IMR-90 (cell line): Measurements from ENCODE around the gene TTC7B.

Experiments
- CEBPB ChIP-seq: IDR thresholded peaks from 2 replicates; pipeline ENCODE4 v1.6.1; 2012; ENCODE audit warnings: low read depth, low read length, improper control_type of control experiment
- CTCF ChIP-seq: conservative IDR thresholded peaks from 2 replicates; pipeline ENCODE4 v1.5.1; 2012; ENCODE audit warnings: mild to moderate bottlenecking, low read depth, low read length, improper control_type of control experiment
- ELK1 ChIP-seq: fragments of 150-350 bp; IDR thresholded peaks from 2 replicates; pipeline ENCODE4 v1.6.1; 2016; ENCODE audit warnings: low read depth, mild to moderate bottlenecking, low read length, moderate library complexity, borderline replicate concordance
- FOS ChIP-seq: fragments of 150-350 bp; IDR thresholded peaks from 2 replicates; pipeline ENCODE4 v1.6.1; 2016; ENCODE audit warnings: low read depth, low read length
- MAZ ChIP-seq: IDR thresholded peaks from 2 replicates; pipeline ENCODE4 v1.6.1; 2012; ENCODE audit warnings: low read depth, mild to moderate bottlenecking, low read length, improper control_type of control experiment, moderate library complexity, borderline replicate concordance
- MXI1 ChIP-seq: IDR thresholded peaks from 2 replicates; pipeline ENCODE4 v1.6.1; 2012; ENCODE audit warnings: low read depth, mild to moderate bottlenecking, low read length, moderate library complexity, borderline replicate concordance
- NFE2L2 ChIP-seq: fragments of 150-350 bp; IDR thresholded peaks from 2 replicates; pipeline ENCODE4 v1.6.1; 2016; ENCODE audit warnings: low read depth, mild to moderate bottlenecking, low read length
- POLR2A ChIP-seq: IDR thresholded peaks from 2 replicates; pipeline ENCODE4 v1.6.1; 2012; ENCODE audit warnings: mild to moderate bottlenecking, low read depth, low read length
- RAD21 ChIP-seq: IDR thresholded peaks from 2 replicates; pipeline ENCODE4 v1.6.1; 2012; ENCODE audit warnings: low read length, improper control_type of control experiment
- RCOR1 ChIP-seq: IDR thresholded peaks from 2 replicates; pipeline ENCODE4 v1.6.1; 2012; ENCODE audit warnings: mild to moderate bottlenecking, low read length, improper control_type of control experiment; ENCODE audit not compliant: insufficient replicate concordance
- RFX5 ChIP-seq: IDR thresholded peaks from 2 replicates; pipeline ENCODE4 v1.8.0; 2012; ENCODE audit warnings: low read depth, mild to moderate bottlenecking, low read length, moderate library complexity
- SMC3 ChIP-seq: fragments of 150-350 bp; IDR thresholded peaks from 2 replicates; pipeline ENCODE4 v1.6.1; 2016; ENCODE audit warnings: low read depth, mild to moderate bottlenecking, antibody characterized with exemption, low read length, moderate library complexity
- USF2 ChIP-seq: fragments of 150-350 bp; IDR thresholded peaks from 2 replicates; pipeline ENCODE4 v1.6.1; 2017; ENCODE audit warnings: mild to moderate bottlenecking, antibody characterized with exemption, low read length, low read depth

GRCh38 chr14:90531497-90531896 lies 284.7 kb downstream of the TTC7B start:
- TF ChIP-seq RAD21 = no peak
- TF ChIP-seq POLR2A = no peak
- TF ChIP-seq CTCF = no peak
- no peak for TF ChIP-seq SMC3
- no peak for TF ChIP-seq ELK1
- no peak for TF ChIP-seq RFX5
- TF ChIP-seq NFE2L2 = no peak
- no peak for TF ChIP-seq RCOR1
- TF ChIP-seq MXI1 = no peak
- no peak for TF ChIP-seq USF2
- no peak for TF ChIP-seq FOS
- no peak for TF ChIP-seq CEBPB
- TF ChIP-seq MAZ = no peak
